ENCODE results near the gene AQP9.

AQP9 gene

GRCh38 chr15:58136731-58137130, 1.4 kb upstream of the AQP9 start:
- Histone ChIP-seq H3K9me3 (replicated peaks in 1 of 11) (no peaks in the 10 kb centered on the region; a peak in 1 of 22 replicates), H3K4me2 (peak overlapping the region in 2 of 11 experiments; percentile 2 to 78; a peak in 3 of 22 replicates), H4K20me1 (no peaks in the 10 kb centered on the region), H3K36me3 (no peaks in the 10 kb centered on the region), H3K27me3 (no peaks in the 10 kb centered on the region), H3K27ac (no peak overlapping the region), H3K4me1 (peaks cover 0 to 71% (median 0%) of the 10 kb centered on the region in 10 experiments; a peak in 6 of 20 replicates), H3K4me3 (no peak overlapping the region), H3K9ac (no peak overlapping the region)
- TF ChIP-seq Cebpa-rat (IDR thresholded peaks at IDR 0.05), result no peak

- Histone ChIP-seq H4K20me1 (no peaks in the 10 kb centered on the region), H3K36me3 (no peaks in the 10 kb centered on the region), H3K4me3 (no peak overlapping the region), H3K27me3 (no peaks in the 10 kb centered on the region), H3K9ac (no peak overlapping the region), H3K4me1 (peaks cover 0 to 81% (median 0%) of the 10 kb centered on the region in 10 experiments; a peak in 6 of 20 replicates), H3K27ac (peak overlapping the region in 1 of 11 experiments; percentile 32; a peak in 1 of 22 replicates), H3K4me2 (peak overlapping the region in 3 of 11 experiments; percentile 54 to 78 (median 77); a peak in 4 of 22 replicates), H3K9me3 (replicated peaks in 1 of 11) (no peaks in the 10 kb centered on the region; a peak in 1 of 22 replicates)
- TF ChIP-seq Cebpa-rat (IDR thresholded peaks at IDR 0.05), result no peak
Measured at GRCh38 chr15:58137686-58138085, 495 bp upstream of the AQP9 start.

- H3K4me2 ChIP-seq, result peak overlapping the region in 4 of 11 experiments; percentile 32 to 78 (median 66); a peak in 8 of 22 replicates
- no peaks in the 10 kb centered on the region for H3K36me3 ChIP-seq
- no peaks in the 10 kb centered on the region for H3K9me3 ChIP-seq (replicated peaks in 1 of 11)
- H3K9ac ChIP-seq, result peak overlapping the region in 4 of 11 experiments; percentile 42 to 81 (median 71); a peak in 7 of 22 replicates
- H3K27me3 ChIP-seq, result no peaks in the 10 kb centered on the region
- no peak for TF ChIP-seq Cebpa-rat (IDR thresholded peaks at IDR 0.05)
- peak overlapping the region in 5 of 11 experiments; percentile 36 to 97 (median 78); a peak in 10 of 22 replicates for H3K27ac ChIP-seq
- H4K20me1 ChIP-seq, result no peaks in the 10 kb centered on the region
- peak overlapping the region in 2 of 10 experiments; percentile 25 to 36; a peak in 3 of 20 replicates for H3K4me3 ChIP-seq
- H3K4me1 ChIP-seq, result peaks cover 0 to 98% (median 0%) of the 10 kb centered on the region in 10 experiments; a peak in 6 of 20 replicates
Measured at GRCh38 chr15:58139276-58139988, 1.3 kb downstream of the AQP9 start.

GRCh38 chr15:58139989-58140522, 1.9 kb downstream of the AQP9 start:
- TF ChIP-seq Cebpa-rat (IDR thresholded peaks at IDR 0.05), result peak in 2 of 11 experiments; percentile 19 to 33; a peak in 2 of 22 replicates
- peak overlapping the region in 4 of 11 experiments; percentile 32 to 78 (median 66); a peak in 8 of 22 replicates for H3K4me2 ChIP-seq
- H3K4me3 ChIP-seq, result no peak overlapping the region

GRCh38 chr15:58141894-58142293, 3.7 kb downstream of the AQP9 start:
- Histone ChIP-seq H4K20me1 (no peaks in the 10 kb centered on the region), H3K27ac (peak overlapping the region in 4 of 11 experiments; percentile 76 to 97 (median 84); a peak in 8 of 22 replicates), H3K9me3 (replicated peaks in 1 of 11) (no peaks in the 10 kb centered on the region), H3K27me3 (no peaks in the 10 kb centered on the region), H3K4me3 (no peak overlapping the region), H3K9ac (peak overlapping the region in 2 of 11 experiments; percentile 78 to 81; a peak in 3 of 22 replicates), H3K4me1 (peaks cover 0 to 100% (median 7%) of the 10 kb centered on the region in 10 experiments; a peak in 11 of 20 replicates), H3K36me3 (no peaks in the 10 kb centered on the region), H3K4me2 (peak overlapping the region in 3 of 11 experiments; percentile 54 to 78 (median 77); a peak in 7 of 22 replicates)
- no peak for TF ChIP-seq Cebpa-rat (IDR thresholded peaks at IDR 0.05)

More at GRCh38 chr15:58139989-58140522, 1.9 kb downstream of the AQP9 start:
- Histone ChIP-seq H3K9me3 (replicated peaks in 1 of 11) (no peaks in the 10 kb centered on the region), H3K9ac (peak overlapping the region in 4 of 11 experiments; percentile 42 to 81 (median 71); a peak in 7 of 22 replicates), H4K20me1 (no peaks in the 10 kb centered on the region), H3K36me3 (no peaks in the 10 kb centered on the region), H3K27ac (peak overlapping the region in 5 of 11 experiments; percentile 36 to 97 (median 78); a peak in 10 of 22 replicates), H3K27me3 (no peaks in the 10 kb centered on the region), H3K4me1 (peaks cover 0 to 100% (median 0%) of the 10 kb centered on the region in 10 experiments; a peak in 6 of 20 replicates)

- Histone ChIP-seq H3K27ac (peak overlapping the region in 4 of 11 experiments; percentile 76 to 97 (median 84); a peak in 6 of 22 replicates), H3K4me2 (peak overlapping the region in 3 of 11 experiments; percentile 54 to 78 (median 77); a peak in 6 of 22 replicates), H3K9ac (no peak overlapping the region), H4K20me1 (no peaks in the 10 kb centered on the region), H3K9me3 (replicated peaks in 1 of 11) (no peaks in the 10 kb centered on the region), H3K4me3 (no peak overlapping the region), H3K27me3 (no peaks in the 10 kb centered on the region), H3K4me1 (peaks cover 0 to 99% (median 16%) of the 10 kb centered on the region in 10 experiments; a peak in 11 of 20 replicates), H3K36me3 (no peaks in the 10 kb centered on the region)
- TF ChIP-seq Cebpa-rat (IDR thresholded peaks at IDR 0.05), result no peak
Measured at GRCh38 chr15:58142827-58143461, 4.8 kb downstream of the AQP9 start.

- Histone ChIP-seq H3K36me3 (no peaks in the 10 kb centered on the region), H4K20me1 (no peaks in the 10 kb centered on the region), H3K9me3 (replicated peaks in 1 of 11) (no peaks in the 10 kb centered on the region), H3K9ac (peak overlapping the region in 3 of 11 experiments; percentile 73 to 85 (median 82); a peak in 3 of 22 replicates), H3K4me2 (peak overlapping the region in 4 of 11 experiments; percentile 71 to 78 (median 74); a peak in 5 of 22 replicates), H3K27me3 (no peaks in the 10 kb centered on the region), H3K4me3 (no peak overlapping the region), H3K27ac (peak overlapping the region in 6 of 11 experiments; percentile 69 to 97 (median 91); a peak in 10 of 22 replicates), H3K4me1 (peaks cover 0 to 93% (median 27%) of the 10 kb centered on the region in 10 experiments; a peak in 13 of 20 replicates)
- no peak for TF ChIP-seq Cebpa-rat (IDR thresholded peaks at IDR 0.05)
Measured at GRCh38 chr15:58145606-58146005, 7.4 kb downstream of the AQP9 start.

GRCh38 chr15:58146211-58146610, 8.0 kb downstream of the AQP9 start:
- Histone ChIP-seq H3K4me2 (peak overlapping the region in 6 of 11 experiments; percentile 41 to 78 (median 71); a peak in 9 of 22 replicates), H3K36me3 (no peaks in the 10 kb centered on the region), H3K4me3 (no peak overlapping the region), H3K27ac (peak overlapping the region in 8 of 11 experiments; percentile 41 to 97 (median 85); a peak in 14 of 22 replicates), H3K9ac (peak overlapping the region in 5 of 11 experiments; percentile 60 to 85 (median 77); a peak in 9 of 22 replicates), H3K9me3 (replicated peaks in 1 of 11) (no peaks in the 10 kb centered on the region), H4K20me1 (no peaks in the 10 kb centered on the region), H3K27me3 (no peaks in the 10 kb centered on the region), H3K4me1 (peaks cover 0 to 87% (median 27%) of the 10 kb centered on the region in 10 experiments; a peak in 13 of 20 replicates)
- no peak for TF ChIP-seq Cebpa-rat (IDR thresholded peaks at IDR 0.05)

All from BLaER1 treated with 17β-estradiol and CSF1 and Interleukin-3, amounts not matched to agents 10 nM and 100 nM (cell line).